Fibroblast of lung (primary cell): ENCODE data around the gene GRAMD2A.

ENCODE experiments used
- EZH2 ChIP-seq: IDR thresholded peaks from 2 replicates; pipeline ENCODE4 v1.5.1; 2012; ENCODE audit warnings: low read length, control low read depth, mild to moderate bottlenecking; ENCODE audit errors: missing control alignments
- TF ChIP-seq, protein P1 (sequence below), 2 donors: IDR thresholded peaks in 1 of 2; conservative IDR thresholded peaks in 1 of 2; 1 replicate in 1 of 2; 2 replicates in 1 of 2; pipeline ENCODE4 v1.5.1; 2011 to 2012; ENCODE audit warnings: low read length in 2 of 2, control low read depth in 1 of 2, inconsistent platforms in 1 of 2, low read depth in 1 of 2, mild to moderate bottlenecking in 1 of 2

DNA sequence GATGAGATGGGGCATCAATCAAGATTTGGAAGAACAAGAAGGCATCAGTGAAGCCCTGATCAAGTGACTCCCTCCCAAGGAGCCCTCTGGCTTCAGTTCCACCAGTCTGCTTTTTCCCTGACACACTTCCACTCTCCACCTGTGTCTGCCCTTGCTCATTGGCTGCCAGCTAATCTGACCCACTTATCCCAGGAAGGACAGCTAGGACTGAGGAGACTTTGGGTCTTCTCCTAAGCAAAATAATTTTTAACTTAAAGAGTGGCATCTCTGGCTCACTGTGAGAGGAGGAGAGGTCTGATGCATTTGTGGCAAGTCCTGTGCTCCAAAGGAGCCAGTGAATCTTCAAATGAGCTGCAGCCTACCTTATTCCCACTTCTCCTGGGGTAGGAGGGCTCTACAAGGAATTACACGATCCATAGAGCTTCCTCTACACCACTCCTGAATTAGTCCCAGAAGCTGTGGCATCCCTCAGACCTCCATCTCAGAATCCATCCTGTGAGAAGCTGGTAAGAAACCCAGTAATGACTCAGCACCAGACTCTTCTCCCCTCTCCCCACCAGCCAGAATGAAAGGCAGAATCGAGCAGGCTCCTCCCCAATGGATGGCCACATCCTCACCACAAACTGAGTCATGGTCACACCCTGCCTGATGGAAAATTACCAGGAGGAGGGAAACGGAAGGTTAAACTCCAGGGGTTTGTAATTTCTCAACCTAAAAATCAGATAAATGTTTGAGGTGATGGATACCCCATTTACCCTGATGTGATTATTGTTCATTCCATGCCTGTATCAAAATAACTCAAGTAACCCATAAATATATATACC lies 39.7 kb upstream of the GRAMD2A start:
- TF ChIP-seq, protein P1, sequence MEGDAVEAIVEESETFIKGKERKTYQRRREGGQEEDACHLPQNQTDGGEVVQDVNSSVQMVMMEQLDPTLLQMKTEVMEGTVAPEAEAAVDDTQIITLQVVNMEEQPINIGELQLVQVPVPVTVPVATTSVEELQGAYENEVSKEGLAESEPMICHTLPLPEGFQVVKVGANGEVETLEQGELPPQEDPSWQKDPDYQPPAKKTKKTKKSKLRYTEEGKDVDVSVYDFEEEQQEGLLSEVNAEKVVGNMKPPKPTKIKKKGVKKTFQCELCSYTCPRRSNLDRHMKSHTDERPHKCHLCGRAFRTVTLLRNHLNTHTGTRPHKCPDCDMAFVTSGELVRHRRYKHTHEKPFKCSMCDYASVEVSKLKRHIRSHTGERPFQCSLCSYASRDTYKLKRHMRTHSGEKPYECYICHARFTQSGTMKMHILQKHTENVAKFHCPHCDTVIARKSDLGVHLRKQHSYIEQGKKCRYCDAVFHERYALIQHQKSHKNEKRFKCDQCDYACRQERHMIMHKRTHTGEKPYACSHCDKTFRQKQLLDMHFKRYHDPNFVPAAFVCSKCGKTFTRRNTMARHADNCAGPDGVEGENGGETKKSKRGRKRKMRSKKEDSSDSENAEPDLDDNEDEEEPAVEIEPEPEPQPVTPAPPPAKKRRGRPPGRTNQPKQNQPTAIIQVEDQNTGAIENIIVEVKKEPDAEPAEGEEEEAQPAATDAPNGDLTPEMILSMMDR (conservative IDR thresholded peaks at IDR 0.05 in 1 of 2, IDR thresholded peaks at IDR 0.05 in 1 of 2; ENCODE audit: low read depth in 1 of 2, low read length in 2 of 2), result no peak
- TF ChIP-seq EZH2, result no peak
